HepG2 (cell line): Measurements from ENCODE around the gene APOM. TPM values are rescaled to one million over a fixed set of nuclear protein-coding genes. Genes with fewer than 3 reads are reported as not detected.

Source experiments
- ARHGAP35 ChIP-seq: sonication (generic); formaldehyde crosslinking; IDR thresholded peaks from 2 replicates; pipeline ENCODE4 v1.9.0; 2022; ENCODE audit warnings: mild to moderate bottlenecking, inconsistent platforms, moderate library complexity, missing genetic modification reagents, borderline replicate concordance
- DNMT3B ChIP-seq: conservative IDR thresholded peaks from 2 replicates; pipeline ENCODE4 v1.6.1; 2016; ENCODE audit warnings: missing biosample characterization, control low read depth
- E2F1 ChIP-seq: sonication (generic); formaldehyde crosslinking; IDR thresholded peaks from 2 replicates; pipeline ENCODE4 v1.5.0; 2020; ENCODE audit warnings: missing genetic modification reagents
- ELK4 ChIP-seq: sonication (generic); formaldehyde crosslinking; IDR thresholded peaks from 2 replicates; pipeline ENCODE4 v1.9.0; 2021; ENCODE audit warnings: missing genetic modification reagents, borderline replicate concordance
- FOXP4 ChIP-seq: sonication (generic); formaldehyde crosslinking; IDR thresholded peaks from 2 replicates; pipeline ENCODE4 v1.4.0; 2020; ENCODE audit warnings: missing genetic modification reagents
- KDM6A ChIP-seq: IDR thresholded peaks from 2 replicates; pipeline ENCODE4 v1.6.1; 2016; ENCODE audit warnings: low read depth
- MTA3 ChIP-seq: sonication (generic); formaldehyde crosslinking; IDR thresholded peaks from 2 replicates; pipeline ENCODE4 v1.4.0; 2020; ENCODE audit warnings: missing genetic modification reagents
- MTF1 ChIP-seq: sonication (generic); formaldehyde crosslinking; IDR thresholded peaks from 2 replicates; pipeline ENCODE4 v1.5.0; 2020; ENCODE audit warnings: missing genetic modification reagents
- NAIF1 ChIP-seq: sonication (generic); formaldehyde crosslinking; IDR thresholded peaks from 2 replicates; pipeline ENCODE4 v1.5.0; 2020; ENCODE audit warnings: mild to moderate bottlenecking, missing genetic modification reagents, borderline replicate concordance
- PAXIP1 ChIP-seq: sonication (generic); formaldehyde crosslinking; conservative IDR thresholded peaks from 2 replicates; pipeline ENCODE4 v1.4.0; 2020; ENCODE audit warnings: mild to moderate bottlenecking, missing genetic modification reagents, moderate library complexity
- POGZ ChIP-seq: sonication (generic); formaldehyde crosslinking; IDR thresholded peaks from 2 replicates; pipeline ENCODE4 v1.4.0; 2020; ENCODE audit warnings: mild to moderate bottlenecking, missing genetic modification reagents
- STAG1 ChIP-seq: sonication (generic); formaldehyde crosslinking; IDR thresholded peaks from 2 replicates; pipeline ENCODE4 v1.4.0; 2020; ENCODE audit warnings: missing genetic modification reagents
- ZKSCAN5 ChIP-seq: sonication (generic); formaldehyde crosslinking; IDR thresholded peaks from 2 replicates; pipeline ENCODE4 v1.5.1; 2020; ENCODE audit warnings: mild to moderate bottlenecking, missing genetic modification reagents
- ZMAT5 ChIP-seq: sonication (generic); formaldehyde crosslinking; IDR thresholded peaks from 2 replicates; pipeline ENCODE4 v1.5.0; 2020; ENCODE audit warnings: mild to moderate bottlenecking, low read depth, missing genetic modification reagents, borderline replicate concordance
- ZNF296 ChIP-seq: sonication (generic); formaldehyde crosslinking; conservative IDR thresholded peaks from 2 replicates; pipeline ENCODE4 v1.5.0; 2020; ENCODE audit warnings: mild to moderate bottlenecking, missing genetic modification reagents
- ZNF329 ChIP-seq: sonication (generic); formaldehyde crosslinking; IDR thresholded peaks from 2 replicates; pipeline ENCODE4 v1.9.0; 2021; ENCODE audit warnings: low read depth, mild to moderate bottlenecking, missing genetic modification reagents
- ZNF331 ChIP-seq: sonication (generic); formaldehyde crosslinking; IDR thresholded peaks from 2 replicates; pipeline ENCODE4 v1.4.0; 2020; ENCODE audit warnings: missing genetic modification reagents
- ZNF691 ChIP-seq: sonication (generic); formaldehyde crosslinking; IDR thresholded peaks from 2 replicates; pipeline ENCODE4 v1.4.0; 2020; ENCODE audit warnings: missing genetic modification reagents, low read depth, mild to moderate bottlenecking, borderline replicate concordance
- polyA plus RNA-seq, 8 experiments: library from polyadenylated mRNA; depleted of rRNA in 3 of 8; stranded (reverse) in 7 of 8; unstranded in 1 of 8; fragments of >200 nt; fragmentation: Illumina TruSeq in 4 of 8; extraction: Trizol in 4 of 8; gene quantifications; 2 replicates each; pipeline versions ENCODE4 v1.2.1 to v1.2.3, GENCODE V29; 2011 to 2016; ENCODE audit warnings: low read depth in 4 of 8, missing spikeins in 1 of 8, mixed read lengths in 1 of 8; ENCODE audit not compliant: insufficient read depth in 1 of 8
- total RNA-seq, 5 experiments: library from RNA; depleted of rRNA; stranded (reverse); fragments of >200 nt; fragmentation: Illumina TruSeq; extraction: Trizol; gene quantifications; 2 replicates each; pipeline ENCODE4 v1.2.3, GENCODE V29; 2016; ENCODE audit warnings: low read depth in 1 of 5

The APOM gene
- total and polyA plus RNA-seq, 2 of the 13 experiments (the other 11 are each of a cell fraction or from before 2014, with no cell fraction given) = 98.2 to 1,140 TPM

GRCh38 chr6:31619805-31620585 is 35.7 kb upstream of the APOM start (continued):
- no peak for TF ChIP-seq ELK4 (CRISPR knock-in tag)
- no peak for TF ChIP-seq MTA3 (CRISPR knock-in tag)
- TF ChIP-seq E2F1 (CRISPR knock-in tag) = peak; percentile 89
- no peak for TF ChIP-seq STAG1
- TF ChIP-seq ZNF296 (CRISPR knock-in tag) = no peak
- TF ChIP-seq ZKSCAN5 (CRISPR knock-in tag) = no peak
- TF ChIP-seq DNMT3B = no peak
- TF ChIP-seq POGZ (CRISPR knock-in tag) = no peak; the same call in 1 of the 2 replicates
- TF ChIP-seq MTF1 (CRISPR knock-in tag) = peak; percentile 47; the same call in 1 of the 2 replicates
- no peak for TF ChIP-seq ZNF691 (CRISPR knock-in tag)
- TF ChIP-seq KDM6A (CRISPR knock-in tag) = no peak
- TF ChIP-seq NAIF1 (CRISPR knock-in tag) = peak; percentile 91
- TF ChIP-seq ZNF331 (CRISPR knock-in tag) = peak; percentile 55; the same call in 1 of the 2 replicates
- TF ChIP-seq ZMAT5 = no peak
- peak; percentile 76; the same call in 1 of the 2 replicates for TF ChIP-seq FOXP4
- TF ChIP-seq ZNF329 (CRISPR knock-in tag) = no peak
- peak; percentile 67 for TF ChIP-seq PAXIP1 (CRISPR knock-in tag)
- 0 out of 2 replicates have a peak, but pooled peaks have one; percentile 35 for TF ChIP-seq ARHGAP35 (CRISPR knock-in tag)
